B cell (primary cell): ENCODE data around the gene IGF1R.

Experiments
- CTCF ChIP-seq: fragments of 200-600 bp; IDR thresholded peaks from one replicate; pipeline ENCODE4 v1.8.0; 2022; ENCODE audit warnings: antibody characterized with exemption, mild to moderate bottlenecking
- EZH2 ChIP-seq: IDR thresholded peaks from 2 replicates; pipeline ENCODE4 v1.6.1; 2012; ENCODE audit warnings: borderline replicate concordance, low read depth, mild to moderate bottlenecking, moderate library complexity, low read length; ENCODE audit not compliant: insufficient read depth, poor library complexity, severe bottlenecking

- TF ChIP-seq EZH2: no peak
- TF ChIP-seq CTCF: no peak
Observed at GRCh38 chr15:98830034-98830634, 181.8 kb downstream of the IGF1R start.
